ENCODE data around the gene IER5L. TPM values are rescaled to one million over a fixed set of nuclear protein-coding genes. Genes with fewer than 3 reads are reported as not detected.

The IER5L gene
- total and polyA plus RNA-seq, 12 donors: 0.46 to 168 (median 18.6) TPM

GRCh38 chr9:129139233-129139992, 38.6 kb downstream of the IER5L start:
- H3K36me3 ChIP-seq (replicated peaks in 1 of 2): peaks cover 0 to 47% of the 10 kb centered on the region in 2 donors
- intact Hi-C loops (cut with DNase I): loop anchor here (5.0 to 10.0 kb wide), 3 partner anchors 33 to 595 kb away; no protein-coding TSS in a partner anchor
- peak overlapping the region in 3 of 4 donors; percentile 12 to 50 (median 30) for H3K4me3 ChIP-seq
- H3K27ac ChIP-seq: peak overlapping the region; percentile 98 to 100 (median 100)
- 4 to 7% (median 5%) methylated on average over 10 to 13 of the region's 13 CpGs for WGBS, 4 donors
- no peaks in the 10 kb centered on the region for H3K9me3 ChIP-seq (replicated peaks in 1 of 3)
- H3K27me3 ChIP-seq: no peaks in the 10 kb centered on the region
- peak; percentile 84 to 94 (median 89) for DNase-seq
- peaks cover 54 to 72% of the 10 kb centered on the region in 2 donors for H3K4me1 ChIP-seq (replicated peaks in 1 of 2)
- TF ChIP-seq CTCF (IDR thresholded peaks at IDR 0.05): peak; percentile 94 to 99 (median 96)
- no peak for TF ChIP-seq POLR2A (IDR thresholded peaks at IDR 0.05)

- TF ChIP-seq POLR2A (IDR thresholded peaks at IDR 0.05) (peak in 1 of 2 donors; percentile 84), CTCF (IDR thresholded peaks at IDR 0.05) (no peak)
- peaks cover 54 to 66% of the 10 kb centered on the region in 2 donors for H3K4me1 ChIP-seq (replicated peaks in 1 of 2)
- peaks cover 0 to 41% of the 10 kb centered on the region in 2 donors for H3K36me3 ChIP-seq (replicated peaks in 1 of 2)
- peak; percentile 72 to 89 (median 88) for DNase-seq
- 19 to 27% (median 21%) methylated on average over 10 to 21 of the region's 21 CpGs for WGBS, 4 donors
- H3K9me3 ChIP-seq (replicated peaks in 1 of 3): no peaks in the 10 kb centered on the region
- no peaks in the 10 kb centered on the region for H3K27me3 ChIP-seq
- intact Hi-C loops (cut with DNase I): loop anchor here (5.0 to 10.0 kb wide), 3 partner anchors 34 to 596 kb away; no protein-coding TSS in a partner anchor
- no peak overlapping the region for H3K4me3 ChIP-seq
- H3K27ac ChIP-seq: peak overlapping the region; percentile 98 to 100 (median 100)
Measured at GRCh38 chr9:129138476-129139232, 39.4 kb downstream of the IER5L start.

- H3K36me3 ChIP-seq (replicated peaks in 1 of 2): peaks cover 0 to 36% of the 10 kb centered on the region in 2 donors
- no peak overlapping the region for H3K4me3 ChIP-seq
- WGBS, 4 donors: 66 to 80% (median 75%) methylated on average over 8 to 9 of the region's 9 CpGs
- TF ChIP-seq POLR2A (IDR thresholded peaks at IDR 0.05): no peak
- TF ChIP-seq CTCF (IDR thresholded peaks at IDR 0.05): no peak
- H3K9me3 ChIP-seq (replicated peaks in 1 of 3): no peaks in the 10 kb centered on the region
- DNase-seq: no peak
- intact Hi-C loops (cut with DNase I): loop anchor here (5.0 to 10.0 kb wide), 3 partner anchors 34 to 597 kb away; no protein-coding TSS in a partner anchor
- no peaks in the 10 kb centered on the region for H3K27me3 ChIP-seq
- peak overlapping the region; percentile 98 to 100 (median 100) for H3K27ac ChIP-seq
- peaks cover 51 to 61% of the 10 kb centered on the region in 2 donors for H3K4me1 ChIP-seq (replicated peaks in 1 of 2)
Measured at GRCh38 chr9:129138144-129138462, 40.0 kb downstream of the IER5L start.
